Bone marrow (tissue), 2 donors: ENCODE measurements around the gene PROC.
"Not testable (repeated sequence)": the region's sequence is repeated elsewhere in the genome, so short reads cannot be mapped to it uniquely, and the experiment has no call there.

ENCODE experiments used
- DNase-seq, 2 donors: peaks; one replicate each; lab custom pipeline; 2025; lab: John Stamatoyannopoulos, UW

Gene PROC

GRCh38 chr2:127394492-127394891 lies 23.7 kb upstream of the PROC start:
- DNase-seq: no peak

DNA sequence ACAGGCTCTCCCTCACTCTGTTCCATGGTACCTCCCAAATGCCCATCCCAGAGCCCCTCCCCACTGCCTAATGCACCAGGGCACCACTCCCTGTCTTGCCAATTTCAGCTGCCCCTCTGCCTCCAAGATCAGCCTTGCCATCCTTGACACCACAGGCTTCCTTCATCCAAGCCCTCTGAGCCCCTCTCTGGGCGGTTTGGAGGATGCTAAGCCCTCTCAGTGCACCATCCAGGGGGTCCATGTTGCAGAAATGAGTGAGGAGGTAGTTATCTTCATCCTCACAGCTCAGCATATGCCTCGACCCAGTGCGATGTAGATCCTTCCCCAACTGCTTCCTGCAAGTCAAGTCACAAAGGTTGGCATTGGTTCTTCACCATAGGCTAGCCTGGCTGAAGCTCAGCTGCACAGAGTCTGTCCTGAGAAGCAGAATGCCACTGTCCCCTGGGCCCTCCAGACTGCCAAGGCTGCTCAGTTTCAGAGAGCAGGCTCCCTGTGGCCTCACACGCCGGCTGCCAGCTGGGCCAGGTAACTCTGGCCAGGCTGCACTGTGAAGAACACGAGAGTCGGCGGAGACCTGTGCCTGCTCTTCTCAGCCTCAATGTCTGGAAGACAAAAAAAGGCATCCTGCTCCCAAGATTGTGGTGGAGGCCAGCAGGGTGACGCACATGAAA lies 20.5 kb upstream of the PROC start:
- no peak for DNase-seq

DNA sequence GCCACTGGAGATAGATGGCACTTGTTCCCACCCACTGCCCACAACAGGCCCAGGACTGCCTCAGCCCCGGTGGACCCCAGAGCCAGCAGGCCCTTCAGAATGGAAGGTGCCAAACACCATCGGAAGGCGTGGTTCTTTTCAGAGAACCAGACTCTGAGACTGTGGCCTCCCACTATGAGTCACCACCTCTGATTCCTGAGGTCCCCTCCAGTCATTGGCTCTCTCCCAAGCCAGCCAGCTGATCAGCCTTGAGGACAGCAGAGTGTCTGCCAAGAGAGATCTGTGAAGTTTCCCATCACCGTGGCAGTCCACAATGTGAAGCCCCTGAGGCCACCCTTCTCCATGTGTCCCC lies 20.0 kb upstream of the PROC start:
- peak; percentile 51 to 75 for DNase-seq

GRCh38 chr2:127400533-127400896 lies 17.7 kb upstream of the PROC start:
- DNase-seq: no peak

- DNase-seq: no peak
Observed at GRCh38 chr2:127400897-127401756, 17.1 kb upstream of the PROC start.

- no peak for DNase-seq
Observed at GRCh38 chr2:127401757-127402695, 16.2 kb upstream of the PROC start.

GRCh38 chr2:127403460-127403859 lies 14.8 kb upstream of the PROC start:
- DNase-seq: no peak

- DNase-seq: no peak
Observed at GRCh38 chr2:127404466-127405254, 13.6 kb upstream of the PROC start.

DNA sequence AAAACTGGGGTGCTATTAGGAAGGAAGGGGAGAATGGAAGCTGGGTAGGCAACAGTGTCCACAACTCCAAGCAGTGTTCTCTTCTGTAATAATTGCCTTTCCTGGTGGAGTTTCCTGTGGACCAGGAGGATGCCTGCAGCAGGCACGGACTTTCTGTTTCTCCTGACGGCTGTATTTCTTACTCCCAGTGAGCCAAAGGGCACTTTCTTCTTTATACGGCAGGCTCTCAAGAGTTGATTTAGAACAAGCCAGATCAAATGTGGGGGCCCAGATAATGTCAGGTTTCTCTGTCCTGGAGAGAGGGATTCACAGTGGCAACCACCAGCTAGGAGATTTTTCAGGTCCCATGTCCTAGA lies 13.0 kb upstream of the PROC start:
- no peak for DNase-seq

- DNase-seq: no peak
Observed at GRCh38 chr2:127406454-127406853, 11.8 kb upstream of the PROC start.

GRCh38 chr2:127407091-127407490 lies 11.1 kb upstream of the PROC start:
- no peak for DNase-seq

DNA sequence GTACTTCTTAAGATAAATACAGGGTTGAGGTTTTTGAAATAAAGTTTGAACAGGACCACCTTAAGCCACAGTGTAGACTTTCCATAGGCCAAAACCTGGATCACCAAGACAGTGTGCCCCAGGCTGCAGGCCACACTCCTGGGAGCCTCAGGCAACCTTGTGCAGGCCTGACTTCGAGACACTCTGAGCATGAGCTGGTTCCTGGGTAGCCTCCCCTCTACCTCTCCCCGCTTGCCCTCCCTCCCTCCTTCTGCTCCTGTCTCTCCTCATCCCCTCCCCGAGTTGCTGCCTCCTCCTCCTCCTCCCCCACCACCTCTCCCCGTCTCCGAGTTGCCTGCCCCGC lies 10.6 kb upstream of the PROC start:
- DNase-seq: no peak

DNA sequence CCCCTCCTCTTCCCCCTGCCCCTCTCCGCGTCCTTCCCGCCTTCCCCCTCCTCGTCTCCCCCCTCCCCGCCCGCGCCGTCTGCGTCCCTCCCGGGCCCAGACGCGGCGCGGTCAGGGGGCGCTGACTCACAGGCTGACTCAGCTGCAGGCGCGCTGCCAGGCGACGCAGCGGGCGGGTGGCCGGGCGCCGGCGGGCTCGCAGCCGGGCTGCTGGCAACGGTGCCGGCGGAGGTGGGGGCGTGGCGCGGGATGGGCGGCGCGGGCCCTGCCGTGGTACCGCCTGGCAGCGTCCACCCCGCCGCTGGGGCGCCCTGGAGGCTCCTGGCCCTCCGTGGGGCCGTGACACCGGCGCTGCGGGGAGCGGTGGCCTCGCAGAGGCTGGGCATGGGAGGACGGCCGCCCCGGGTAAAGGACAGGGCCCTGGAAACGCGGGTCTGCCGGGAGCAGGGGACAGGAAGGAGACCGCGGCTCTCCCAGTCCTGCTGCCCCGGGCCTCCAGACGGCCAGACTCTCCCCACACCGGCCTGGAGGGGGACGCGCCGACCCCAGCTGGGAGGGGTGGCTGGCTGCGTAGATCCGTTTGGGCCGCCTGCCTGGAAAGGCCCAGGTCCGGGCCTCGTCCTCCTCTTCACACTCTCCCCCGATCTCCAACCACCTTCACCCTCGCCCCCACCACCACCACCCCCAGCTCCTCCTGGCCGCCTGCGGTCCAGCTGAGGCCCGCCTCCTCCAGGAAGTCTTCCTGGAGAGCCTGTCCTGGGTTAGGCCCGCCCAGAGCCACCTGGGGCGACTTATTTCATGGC lies 10.0 kb upstream of the PROC start:
- DNase-seq: peak; percentile 89 to 90

DNA sequence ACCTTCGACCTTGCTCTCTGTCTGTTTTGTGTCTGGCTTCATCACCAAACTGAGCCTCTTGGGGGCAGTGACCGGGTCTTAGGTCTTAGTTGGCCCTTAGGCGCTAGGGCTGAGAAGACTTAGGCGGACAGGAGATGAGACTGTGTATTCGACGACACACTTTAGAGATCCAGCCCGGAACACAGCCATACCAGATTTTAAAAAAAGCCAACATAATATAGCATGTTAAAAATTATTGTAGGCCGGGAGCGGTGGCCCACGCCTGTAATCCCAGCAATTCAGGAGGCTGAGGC lies 9.5 kb upstream of the PROC start:
- no peak for DNase-seq

GRCh38 chr2:127409716-127410115 lies 8.5 kb upstream of the PROC start:
- not testable (repeated sequence) for DNase-seq

DNA sequence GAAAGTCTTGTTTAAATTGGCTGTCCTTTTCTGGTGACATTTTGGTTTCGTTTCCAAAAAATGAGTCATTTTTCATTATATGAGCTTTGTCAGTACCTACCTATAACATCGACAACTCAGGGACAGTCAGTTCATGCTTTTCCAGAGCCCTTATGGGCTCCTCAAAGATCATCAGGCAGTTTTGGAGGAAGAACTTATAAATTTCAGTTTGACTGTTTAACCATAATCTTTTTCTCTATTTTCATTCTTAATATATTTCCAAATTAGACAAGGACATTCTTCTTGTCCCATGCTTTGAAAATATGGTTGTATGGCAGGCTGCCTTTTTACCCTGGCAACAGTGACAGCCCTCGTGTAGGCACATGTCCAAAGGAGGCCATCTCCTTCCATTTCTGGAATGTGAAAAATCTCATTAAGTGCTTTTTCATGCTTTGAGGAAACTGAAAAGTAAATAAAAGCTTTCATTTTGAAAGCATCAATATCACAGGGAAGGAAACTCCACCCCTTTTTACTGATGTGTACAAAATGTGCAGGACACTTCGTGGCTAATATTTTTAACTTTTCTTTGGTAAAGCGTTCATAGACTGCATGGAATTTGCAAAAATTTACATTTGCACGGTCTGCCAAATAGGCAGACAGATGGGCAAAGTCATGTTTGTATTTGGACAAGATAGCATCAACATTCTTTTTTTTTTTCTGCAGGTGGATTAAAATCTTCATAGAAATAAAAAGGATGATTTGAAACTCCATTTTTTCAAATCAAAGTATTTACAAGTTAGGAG lies 7.2 kb upstream of the PROC start:
- DNase-seq: no peak

GRCh38 chr2:127411653-127412369 lies 6.4 kb upstream of the PROC start:
- no peak for DNase-seq

DNA sequence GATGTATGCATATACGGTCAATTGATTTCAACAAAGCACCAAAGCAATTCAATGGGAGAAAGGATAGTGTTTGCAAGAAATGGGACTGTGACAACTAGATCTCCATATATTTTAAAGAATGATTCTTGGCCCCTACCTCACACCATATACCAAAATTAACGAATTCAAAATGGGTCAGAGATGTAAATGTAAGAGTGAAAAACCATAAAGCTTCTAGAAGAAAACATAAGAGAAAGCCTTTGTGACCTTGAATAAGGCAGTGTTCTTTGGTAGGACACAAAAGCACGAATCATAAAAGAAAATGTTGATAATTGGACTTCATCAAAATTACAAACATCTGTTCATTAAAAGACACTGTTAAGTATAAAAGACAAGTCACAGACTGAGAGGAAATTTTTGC lies 5.0 kb upstream of the PROC start:
- DNase-seq: no peak

DNA sequence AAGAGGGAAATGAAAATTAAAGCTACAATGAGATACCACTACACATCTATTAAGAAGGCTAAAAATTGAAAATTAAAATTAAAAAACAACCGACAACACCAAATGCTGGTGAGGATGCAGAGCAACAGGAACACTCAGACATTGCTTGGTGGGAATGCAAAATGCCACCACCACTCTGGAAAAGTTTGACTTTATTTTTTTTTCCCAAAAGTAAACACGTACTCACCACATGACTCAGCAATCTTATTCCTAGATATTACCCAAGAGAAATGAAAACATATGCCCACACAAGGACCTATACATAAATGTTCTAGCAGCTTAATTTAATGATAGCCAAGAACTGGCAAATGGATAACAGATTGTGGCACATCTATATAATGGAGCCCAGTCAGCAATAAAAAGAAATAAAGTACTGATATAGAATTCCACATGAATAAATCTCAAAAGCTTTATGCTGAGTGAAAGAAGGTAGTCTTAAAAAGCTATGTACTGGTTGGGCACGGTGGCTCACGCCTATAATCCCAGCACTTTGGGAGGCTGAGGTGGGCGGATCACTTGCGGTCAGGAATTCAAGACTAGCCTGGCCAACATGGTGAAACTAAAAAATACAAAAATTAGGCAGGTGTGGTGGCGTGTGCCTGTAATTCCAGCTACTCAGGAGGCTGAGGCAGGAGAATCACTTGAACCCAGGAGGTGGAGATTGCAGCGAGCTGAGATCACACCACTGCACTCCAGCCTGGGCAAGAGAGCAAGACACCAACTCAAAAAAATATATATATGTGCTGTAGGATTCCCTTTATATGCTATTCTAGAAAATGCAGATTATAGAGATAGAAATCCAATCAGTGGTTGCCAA lies 4.2 kb upstream of the PROC start:
- DNase-seq: no peak
